Activated CD4-positive, alpha-beta T cell treated with anti-CD3 and anti-CD28 coated beads, Interleukin-2, amount 10 ng/mL, durations not matched to agents 24 days and 14 days (primary cell): ENCODE results near the gene NCF1. TPM values are rescaled to one million over a fixed set of nuclear protein-coding genes. Genes with fewer than 3 reads are reported as not detected.
"Not testable (repeated sequence)": the region's sequence is repeated elsewhere in the genome, so short reads cannot be mapped to it uniquely, and the experiment has no call there.

Experiments
- DNase-seq: peaks from one replicate; pipeline ENCODE4 v3.0.0; 2022
- H3K27ac Mint-ChIP-seq: one replicate; pipeline ENCODE4 v1.8.0; 2022; ENCODE audit warnings: mild to moderate bottlenecking, mixed read lengths
- H3K27me3 Mint-ChIP-seq: one replicate; pipeline ENCODE4 v1.8.0; 2022; ENCODE audit warnings: mixed read lengths
- H3K36me3 Mint-ChIP-seq: one replicate; pipeline ENCODE4 v1.8.0; 2022; ENCODE audit warnings: low read depth, mild to moderate bottlenecking, mixed read lengths
- H3K4me1 Mint-ChIP-seq: one replicate; pipeline ENCODE4 v1.8.0; 2021; ENCODE audit warnings: mixed read lengths
- H3K4me3 Mint-ChIP-seq: one replicate; pipeline ENCODE4 v1.8.0; 2022; ENCODE audit warnings: mild to moderate bottlenecking, moderate library complexity, mixed read lengths
- H3K9me3 Mint-ChIP-seq: one replicate; pipeline ENCODE4 v1.8.0; 2021; ENCODE audit warnings: mixed read lengths
- intact Hi-C: fragments of 100-400 bp; cut with micrococcal nuclease; formaldehyde crosslinking; loops from one replicate; pipeline ENCODE4 v1.15.1; 2023
- total RNA-seq: library from RNA; stranded (reverse); gene quantifications from 2 replicates; pipeline ENCODE4 v1.2.3, GENCODE V29; 2022

Gene NCF1
- total RNA-seq = 0.54 TPM in 1 of 2 replicates, not detected in the other

- H3K4me3 Mint-ChIP-seq, H3K27ac Mint-ChIP-seq, H3K4me1 Mint-ChIP-seq, H3K27me3 Mint-ChIP-seq, DNase-seq, H3K36me3 Mint-ChIP-seq, H3K9me3 Mint-ChIP-seq, intact Hi-C loops: not testable (repeated sequence)
Measured at GRCh38 chr7:74773760-74774750, at the start of gene NCF1. TSS of gene NCF1 (plus strand) at chr7:74774011. CDS start at chr7:74774032, 21 bp downstream.

- intact Hi-C loops = no loop called here
- H3K27ac Mint-ChIP-seq = no peak overlapping the region
- peaks cover 17% of the 10 kb centered on the region for H3K36me3 Mint-ChIP-seq
Measured at GRCh38 chr7:74725840-74726239, 48.0 kb upstream of the NCF1 start.

DNA sequence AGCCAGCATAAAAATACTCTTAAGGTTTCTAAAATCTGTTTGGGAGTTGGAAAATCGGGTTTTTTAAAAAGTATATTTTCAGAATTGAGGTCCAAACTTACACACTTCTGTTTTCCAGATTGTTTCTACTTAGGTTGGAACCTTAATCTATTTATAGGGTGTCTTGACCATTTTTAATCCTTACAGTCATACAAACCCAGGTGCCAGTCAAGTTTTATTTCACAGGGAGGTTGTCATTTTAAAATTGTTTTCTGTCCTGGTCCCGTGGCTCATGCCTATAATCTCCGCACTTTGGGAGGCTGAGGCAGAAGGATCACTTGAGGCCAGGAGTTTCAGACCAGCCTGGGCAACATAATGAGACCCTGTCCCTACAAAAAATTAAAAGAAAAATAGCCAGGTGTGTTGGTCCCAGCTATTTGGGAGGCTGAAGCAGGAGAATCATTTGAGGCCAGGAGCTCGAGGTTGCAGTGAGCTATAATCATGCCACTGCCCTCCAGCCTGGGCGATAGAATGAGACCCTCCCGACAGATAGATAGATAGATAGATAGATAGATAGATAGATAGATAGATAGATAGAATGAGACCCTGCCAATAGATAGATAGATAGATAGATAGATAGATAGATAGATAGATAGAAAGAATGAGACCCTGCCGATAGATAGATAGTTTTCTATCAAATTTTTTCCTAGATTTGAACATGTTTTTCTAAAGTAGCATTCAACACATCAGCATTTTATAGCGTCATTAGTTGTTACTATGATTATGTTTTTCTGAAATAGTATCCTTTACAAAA is 47.3 kb upstream of the NCF1 start:
- Mint-ChIP-seq H3K36me3 (peaks cover 19% of the 10 kb centered on the region), H3K4me1 (no peaks in the 10 kb centered on the region), H3K27ac (no peak overlapping the region), H3K27me3 (no peaks in the 10 kb centered on the region), H3K9me3 (no peaks in the 10 kb centered on the region), H3K4me3 (no peak overlapping the region)
- DNase-seq = no peak
- intact Hi-C loops = no loop called here

More at GRCh38 chr7:74725840-74726239, 48.0 kb upstream of the NCF1 start:
- Mint-ChIP-seq H3K4me3 (no peak overlapping the region), H3K4me1 (no peaks in the 10 kb centered on the region), H3K27me3 (no peaks in the 10 kb centered on the region), H3K9me3 (no peaks in the 10 kb centered on the region)
- no peak for DNase-seq

DNA sequence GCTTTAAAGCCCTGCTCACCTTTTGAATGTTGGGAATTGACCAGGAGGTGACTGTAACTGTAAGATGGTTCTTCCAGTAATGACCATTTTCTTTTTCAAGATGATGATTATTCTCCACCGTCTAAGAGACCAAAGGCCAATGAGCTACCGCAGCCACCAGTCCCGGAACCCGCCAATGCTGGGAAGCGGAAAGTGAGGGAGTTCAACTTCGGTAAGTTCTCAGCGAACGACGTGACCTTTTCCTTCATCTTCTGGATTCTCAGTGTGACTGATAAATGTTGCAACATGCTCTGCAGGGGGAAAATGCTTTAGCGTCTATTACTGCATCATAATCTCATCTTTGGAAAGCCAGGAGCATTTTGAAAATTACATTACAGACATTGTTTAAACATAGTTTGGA is 45.1 kb upstream of the NCF1 start:
- H3K4me3 Mint-ChIP-seq, H3K4me1 Mint-ChIP-seq, H3K27me3 Mint-ChIP-seq, intact Hi-C loops, H3K9me3 Mint-ChIP-seq, H3K27ac Mint-ChIP-seq, DNase-seq: not testable (repeated sequence)
- H3K36me3 Mint-ChIP-seq = peaks cover 11% of the 10 kb centered on the region

DNA sequence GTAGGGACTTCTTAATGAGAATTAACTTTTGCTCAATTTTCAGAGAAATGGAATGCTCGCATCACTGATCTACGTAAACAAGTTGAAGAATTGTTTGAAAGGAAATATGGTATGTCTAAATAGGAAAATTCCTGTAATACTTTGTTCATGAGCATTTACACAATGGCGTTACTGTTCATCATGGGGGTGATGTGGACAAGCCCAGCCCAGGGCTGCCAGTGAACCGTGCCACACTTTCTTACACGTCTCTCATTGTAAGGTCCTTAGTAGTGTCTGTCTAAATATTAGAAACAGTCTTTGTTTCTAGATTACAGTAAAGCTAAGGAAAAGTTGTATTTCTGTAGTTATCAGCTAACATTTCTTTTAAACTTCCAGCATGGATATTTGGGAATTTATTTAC is 43.6 kb upstream of the NCF1 start:
- H3K9me3 Mint-ChIP-seq, intact Hi-C loops, H3K36me3 Mint-ChIP-seq, DNase-seq, H3K27ac Mint-ChIP-seq, H3K27me3 Mint-ChIP-seq, H3K4me1 Mint-ChIP-seq, H3K4me3 Mint-ChIP-seq: not testable (repeated sequence)

DNA sequence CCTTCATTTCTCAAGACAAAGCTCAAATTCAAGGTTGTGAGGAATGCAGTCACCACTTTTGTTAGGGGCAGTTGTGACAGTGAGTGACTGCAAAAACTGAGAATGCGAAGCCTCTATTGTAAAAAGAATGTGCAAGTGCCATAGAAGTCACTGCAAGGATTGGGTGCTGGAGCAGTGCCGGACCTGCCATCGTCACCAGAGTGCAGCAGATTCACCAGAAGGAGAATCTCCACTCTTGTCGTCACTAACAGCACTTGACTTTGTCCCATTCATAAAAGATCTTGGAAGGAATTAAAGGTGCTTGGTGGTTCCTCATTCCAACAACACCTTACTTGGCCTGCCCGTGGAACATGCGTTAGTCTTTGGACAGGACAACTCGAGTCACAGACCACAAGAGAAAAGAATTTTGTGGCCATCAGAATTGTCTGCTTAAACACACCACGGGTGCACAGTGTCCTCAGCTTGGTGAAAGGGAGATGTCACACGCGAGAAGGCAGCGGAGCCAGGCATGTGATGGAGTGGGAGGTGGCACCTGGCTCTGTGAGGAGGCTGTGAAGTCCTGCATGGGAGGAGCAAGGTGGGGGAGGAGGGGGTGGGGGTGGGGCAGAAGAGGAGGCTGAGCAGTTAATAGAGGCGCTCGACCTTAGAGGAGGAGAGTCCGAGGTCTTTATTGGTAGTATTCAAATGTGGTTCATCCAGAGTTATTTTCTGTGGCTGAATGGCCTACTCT is 33.7 kb upstream of the NCF1 start:
- H3K4me3 Mint-ChIP-seq, H3K4me1 Mint-ChIP-seq, H3K9me3 Mint-ChIP-seq, DNase-seq, H3K36me3 Mint-ChIP-seq, H3K27ac Mint-ChIP-seq, intact Hi-C loops, H3K27me3 Mint-ChIP-seq: not testable (repeated sequence)

DNA sequence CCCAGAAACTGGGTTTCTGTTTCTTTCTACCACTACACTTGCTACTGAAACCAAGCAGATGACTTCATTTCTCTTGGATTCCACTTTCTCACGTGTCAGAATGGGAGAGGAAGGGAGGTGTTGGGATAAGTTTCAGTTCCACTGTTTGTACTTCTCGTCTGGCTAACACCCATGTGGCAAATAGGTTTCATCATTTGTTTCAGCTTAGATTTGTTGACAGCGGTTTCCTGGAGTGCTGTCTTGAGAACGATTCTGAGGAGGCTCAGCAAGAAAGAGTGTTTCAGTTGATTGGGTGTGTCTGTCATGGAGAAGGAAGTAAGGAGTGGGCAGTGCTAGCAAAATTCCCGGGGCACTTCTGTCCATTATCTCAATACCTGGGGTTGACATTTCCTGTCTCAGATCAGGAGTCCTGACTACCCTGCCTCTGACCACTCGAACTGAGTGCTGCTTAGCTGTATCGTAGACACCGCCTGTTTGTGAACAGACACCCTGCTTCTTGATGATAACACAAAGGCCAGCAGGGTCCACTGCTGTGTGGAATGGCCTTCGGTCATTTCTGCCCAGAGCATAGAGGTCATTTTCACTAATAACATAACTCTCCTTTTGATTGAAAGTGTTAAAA is 29.8 kb upstream of the NCF1 start:
- H3K27ac Mint-ChIP-seq, intact Hi-C loops, H3K4me3 Mint-ChIP-seq, H3K27me3 Mint-ChIP-seq, H3K4me1 Mint-ChIP-seq, H3K9me3 Mint-ChIP-seq, DNase-seq, H3K36me3 Mint-ChIP-seq: not testable (repeated sequence)

DNA sequence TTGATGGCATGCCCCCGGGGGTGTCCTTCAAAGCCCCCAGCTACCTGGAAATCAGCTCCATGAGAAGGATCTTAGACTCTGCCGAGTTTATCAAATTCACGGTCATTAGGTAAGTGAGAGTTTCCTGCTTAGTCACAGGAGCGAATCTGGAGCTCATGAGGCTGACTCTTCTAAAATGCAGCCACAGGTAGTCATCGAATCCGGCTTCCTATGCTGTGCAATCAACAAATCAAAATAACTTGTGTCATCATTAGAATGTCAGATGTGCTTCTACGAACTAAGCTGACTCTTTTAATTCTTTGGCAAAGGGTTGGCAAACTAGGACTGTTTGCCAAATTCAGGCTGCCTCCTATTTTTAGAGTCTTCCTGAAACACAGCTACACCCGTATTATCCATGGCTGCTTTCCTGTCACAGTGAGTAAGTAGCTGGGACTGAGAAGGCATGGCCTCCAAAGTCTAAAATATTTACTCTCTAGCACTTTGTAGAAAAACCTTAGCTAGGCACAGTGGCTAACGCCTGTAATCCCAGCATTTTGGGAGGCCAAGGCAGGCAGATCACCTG is 19.8 kb upstream of the NCF1 start:
- H3K9me3 Mint-ChIP-seq, intact Hi-C loops, H3K27ac Mint-ChIP-seq, H3K36me3 Mint-ChIP-seq, H3K4me1 Mint-ChIP-seq, H3K27me3 Mint-ChIP-seq, H3K4me3 Mint-ChIP-seq, DNase-seq: not testable (repeated sequence)

DNA sequence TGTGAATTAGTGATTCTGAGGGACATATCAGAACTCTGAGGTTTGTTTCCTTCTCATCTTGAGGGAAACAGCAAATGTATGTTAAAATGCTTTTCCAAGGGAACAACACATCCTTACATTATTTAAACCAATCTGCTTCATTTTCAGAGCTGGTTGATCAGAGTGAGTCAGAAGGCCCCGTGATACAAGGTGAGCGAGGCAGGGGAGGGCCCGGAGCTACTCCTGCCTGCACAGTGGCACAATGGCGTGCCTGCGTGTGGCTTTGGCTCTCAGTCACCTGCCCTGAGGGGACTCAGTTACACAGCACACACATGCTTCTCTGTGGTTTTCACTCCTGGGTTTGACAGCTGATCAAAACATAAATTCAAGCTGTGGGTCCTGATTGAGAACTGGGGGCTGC is 17.1 kb upstream of the NCF1 start:
- H3K27me3 Mint-ChIP-seq, H3K4me3 Mint-ChIP-seq, H3K4me1 Mint-ChIP-seq, H3K9me3 Mint-ChIP-seq, H3K36me3 Mint-ChIP-seq, DNase-seq, intact Hi-C loops, H3K27ac Mint-ChIP-seq: not testable (repeated sequence)

GRCh38 chr7:74758268-74758667 is 15.5 kb upstream of the NCF1 start:
- H3K9me3 Mint-ChIP-seq, DNase-seq, H3K4me3 Mint-ChIP-seq, H3K36me3 Mint-ChIP-seq, H3K27me3 Mint-ChIP-seq, H3K27ac Mint-ChIP-seq, H3K4me1 Mint-ChIP-seq, intact Hi-C loops: not testable (repeated sequence)

- H3K36me3 Mint-ChIP-seq, DNase-seq, H3K4me1 Mint-ChIP-seq, H3K4me3 Mint-ChIP-seq, H3K27ac Mint-ChIP-seq, H3K9me3 Mint-ChIP-seq, H3K27me3 Mint-ChIP-seq, intact Hi-C loops: not testable (repeated sequence)
Measured at GRCh38 chr7:74758982-74759381, 14.8 kb upstream of the NCF1 start.

DNA sequence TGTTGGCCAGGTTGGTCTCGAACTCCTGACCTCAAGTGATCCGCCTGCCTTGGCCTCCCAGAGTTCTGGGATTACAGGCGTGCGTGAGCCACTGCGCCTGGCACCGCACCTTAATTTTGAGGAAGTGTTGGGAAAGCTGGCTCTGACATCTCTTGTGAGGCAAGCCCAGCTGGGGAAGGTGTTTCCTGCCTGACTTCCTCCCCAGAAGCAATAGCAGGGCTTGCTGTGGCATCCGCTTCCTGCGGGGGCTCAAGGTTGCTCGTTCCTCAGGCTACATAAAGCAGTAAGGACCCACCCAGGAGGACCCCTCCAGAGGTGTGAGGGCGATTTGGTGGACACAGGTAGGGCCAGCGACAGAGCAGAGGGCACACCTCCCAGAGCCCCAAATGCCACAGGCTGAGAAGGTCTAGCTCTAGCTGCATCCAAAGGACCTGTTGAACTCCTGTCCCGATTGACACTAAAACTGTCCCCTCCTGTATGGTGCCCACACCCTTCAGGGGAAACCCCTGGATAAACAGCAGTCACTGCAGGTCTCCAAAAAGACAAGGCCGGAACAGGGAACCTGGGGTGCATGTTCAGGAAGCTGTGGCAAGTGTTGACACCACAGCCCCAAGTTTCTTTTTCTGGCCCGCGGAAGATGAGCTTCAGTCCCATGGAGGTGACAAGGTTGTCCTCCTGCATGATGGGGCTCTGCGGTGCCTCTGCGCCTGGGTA is 8.4 kb upstream of the NCF1 start:
- H3K9me3 Mint-ChIP-seq, H3K4me1 Mint-ChIP-seq, DNase-seq, H3K27ac Mint-ChIP-seq, intact Hi-C loops, H3K27me3 Mint-ChIP-seq, H3K4me3 Mint-ChIP-seq, H3K36me3 Mint-ChIP-seq: not testable (repeated sequence)

DNA sequence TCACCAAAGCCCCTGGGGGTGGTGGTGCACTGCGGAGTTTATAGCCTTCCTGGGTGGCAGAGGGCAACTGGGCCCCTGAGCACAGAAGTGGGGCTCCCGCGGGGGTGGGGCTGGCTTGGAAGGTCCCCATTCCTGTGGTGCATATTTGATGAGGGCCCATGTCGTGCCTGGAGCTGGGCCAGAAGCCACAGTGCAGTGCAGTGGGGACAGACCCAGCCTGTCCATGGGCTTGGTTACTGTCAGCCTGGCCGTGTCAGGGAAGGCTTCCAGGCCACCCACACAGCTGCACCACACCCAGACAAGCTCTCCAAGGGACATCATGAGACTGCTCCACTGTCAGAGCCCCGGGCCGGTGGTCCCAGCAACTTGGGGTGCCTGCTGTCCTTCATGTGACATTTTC is 7.3 kb upstream of the NCF1 start:
- H3K4me1 Mint-ChIP-seq, H3K27me3 Mint-ChIP-seq, intact Hi-C loops, H3K36me3 Mint-ChIP-seq, H3K9me3 Mint-ChIP-seq, H3K4me3 Mint-ChIP-seq, H3K27ac Mint-ChIP-seq, DNase-seq: not testable (repeated sequence)
